ENCODE measurements around the gene IL1R2.

GRCh38 chr2:101975171-101975870, 16.4 kb upstream of the IL1R2 start:
- TF ChIP-seq CTCF (IDR thresholded peaks at IDR 0.05) = no peak
- TF ChIP-seq POLR2AphosphoS5 (IDR thresholded peaks at IDR 0.05) = no peak
- TF ChIP-seq POLR2A (IDR thresholded peaks at IDR 0.05) = no peak

Measured in prostate gland (tissue), 2 donors.